K562 (cell line): ENCODE results near the gene HRC. TPM values are rescaled to one million over a fixed set of nuclear protein-coding genes. Genes with fewer than 3 reads are reported as not detected.

Source experiments
- ATAC-seq: fragments of 200-7000 bp; cut with Tn5 transposase; 3 replicates; pipeline ENCODE4 v1.9.1; 2020; ENCODE audit warnings: moderate library complexity
- BruUV-seq: library from RNA; stranded (reverse); fragments of 400-500 nt; replicated peaks from 2 replicates; lab custom pipeline; 2021; lab: Mats Ljungman, UMichigan
- CTCF ChIA-PET: fragments of 300-600 bp; formaldehyde crosslinking; extraction: SDS; loops from one replicate; lab custom pipeline; 2021; ENCODE audit warnings: low intra/inter-chr PET ratio; lab: Yijun Ruan, JAX
- POLR2A ChIA-PET: fragments of 300-600, 350-650 bp; sonication (Branson Sonifier 250); formaldehyde crosslinking; extraction: SDS; loops from one replicate; lab custom pipeline; 2021; ENCODE audit warnings: antibody characterized with exemption, inconsistent platforms; lab: Yijun Ruan, JAX
- DNase-seq, 4 experiments: peaks; one replicate each; pipeline versions ENCODE4 v3.0.0 to v3.0.0-alpha.2; 2011 to 2018; ENCODE audit warnings: low spot score in 3 of 4, mixed read lengths in 3 of 4; ENCODE audit errors: extremely low read depth in 1 of 4
- FAIRE-seq: peaks from 2 replicates; lab custom pipeline; 2011; peaks lifted over from hg19 to GRCh38; lab: Jason Lieb, UNC
- H2AFZ ChIP-seq: 2 replicates; pipeline ENCODE4 v1.6.0; 2011; ENCODE audit warnings: low read depth, low read length, control low read depth, inconsistent platforms
- H3K27ac ChIP-seq: fragments of 200-600 bp; 3 replicates; pipeline ENCODE4 v1.8.0; 2011; ENCODE audit warnings: low read depth, mild to moderate bottlenecking, control low read depth, inconsistent platforms, low read length, moderate library complexity, mixed read lengths; ENCODE audit errors: extremely low read depth
- H3K27me3 ChIP-seq, 2 experiments: fragments of 300-600 bp in 1 of 2; 2 replicates in 1 of 2; 3 replicates in 1 of 2; pipeline versions ENCODE4 v1.6.0 to v1.8.0; 2011; ENCODE audit warnings: inconsistent platforms in 2 of 2, low read length in 2 of 2, mild to moderate bottlenecking in 1 of 2, mixed read lengths in 1 of 2, moderate library complexity in 1 of 2; ENCODE audit not compliant: control insufficient read depth in 2 of 2, insufficient read depth in 2 of 2
- H3K36me3 ChIP-seq: fragments of 300-600 bp; 3 replicates; pipeline ENCODE4 v1.8.0; 2011; ENCODE audit warnings: mild to moderate bottlenecking, low read length, inconsistent platforms; ENCODE audit not compliant: control insufficient read depth, insufficient read depth
- H3K4me1 ChIP-seq, 2 experiments: fragments of 200-600 bp in 1 of 2; replicated peaks in 1 of 2; 2 replicates in 1 of 2; 3 replicates in 1 of 2; pipeline versions ENCODE4 v1.5.1 to v1.8.0; 2011; ENCODE audit warnings: inconsistent platforms in 2 of 2, low read length in 2 of 2, mild to moderate bottlenecking in 1 of 2, mixed read lengths in 1 of 2, moderate library complexity in 1 of 2; ENCODE audit not compliant: control insufficient read depth in 2 of 2, insufficient read depth in 2 of 2
- H3K4me2 ChIP-seq: 2 replicates; pipeline ENCODE4 v1.6.1; 2011; ENCODE audit warnings: low read length, control low read depth, inconsistent platforms, mixed read lengths; ENCODE audit not compliant: insufficient read depth
- H3K4me3 ChIP-seq: fragments of 200-600 bp; sonication (generic), shearing (Covaris generic); 2 replicates; pipeline ENCODE4 v1.5.1; 2016; ENCODE audit warnings: control low read depth, inconsistent platforms
- H3K79me2 ChIP-seq: fragments of 200-600 bp; 3 replicates; pipeline ENCODE4 v1.8.0; 2011; ENCODE audit warnings: low read length, inconsistent platforms; ENCODE audit not compliant: control insufficient read depth, insufficient read depth
- H3K9ac ChIP-seq, 2 experiments: 2 replicates each; pipeline versions ENCODE4 v1.6.0 to v1.6.1; 2011; ENCODE audit warnings: low read depth in 2 of 2, low read length in 2 of 2, control low read depth in 1 of 2, inconsistent platforms in 1 of 2, mild to moderate bottlenecking in 1 of 2, mixed read lengths in 1 of 2; ENCODE audit not compliant: insufficient read depth in 1 of 2
- H3K9me1 ChIP-seq: one replicate; pipeline ENCODE4 v1.6.0; 2011; ENCODE audit warnings: inconsistent platforms, mild to moderate bottlenecking, low read length, moderate library complexity; ENCODE audit not compliant: control insufficient read depth, insufficient read depth
- H3K9me3 ChIP-seq: replicated peaks from 2 replicates; pipeline ENCODE4 v1.5.1; 2011; ENCODE audit warnings: low read depth, low read length, inconsistent platforms; ENCODE audit not compliant: control insufficient read depth, insufficient read depth
- H4K20me1 ChIP-seq: replicated peaks from 2 replicates; pipeline ENCODE4 v1.6.1; 2011; ENCODE audit warnings: low read length, inconsistent platforms, mixed read lengths; ENCODE audit not compliant: control insufficient read depth, insufficient read depth
- ARID4B ChIP-seq: sonication (generic); formaldehyde crosslinking; IDR thresholded peaks from 2 replicates; pipeline ENCODE4 v1.8.0; 2022; ENCODE audit warnings: mild to moderate bottlenecking, missing genetic modification reagents
- POLR2G ChIP-seq: fragments of 200-400 bp; formaldehyde crosslinking; IDR thresholded peaks from 2 replicates; pipeline ENCODE4 v1.6.1; 2017; ENCODE audit warnings: low read depth, mild to moderate bottlenecking, antibody characterized with exemption, low read length, moderate library complexity
- RBFOX2 ChIP-seq: fragments of 200-400 bp; formaldehyde crosslinking; IDR thresholded peaks from 2 replicates; pipeline ENCODE4 v1.6.1; 2017; ENCODE audit warnings: low read depth, mild to moderate bottlenecking, low read length, moderate library complexity
- RBM39 ChIP-seq: fragments of 200-400 bp; formaldehyde crosslinking; optimal IDR thresholded peaks from 2 replicates; pipeline ENCODE3; 2018; ENCODE audit warnings: low read depth, low read length
- ZNF165 ChIP-seq: fragments of 250-450 bp; sonication (Bioruptor Pico); IDR thresholded peaks from 2 replicates; pipeline ENCODE4 v1.4.0; 2020; ENCODE audit warnings: borderline replicate concordance
- WGBS: fragments of 100-300 bp; shearing (Covaris generic); methylation state at CpG from one replicate; pipeline ENCODE4 v1.1.6; 2016; ENCODE audit warnings: low coverage, mixed read lengths; ENCODE audit not compliant: insufficient coverage; ENCODE audit errors: missing lambda C conversion rate; 5-methylcytosine and 5-hydroxymethylcytosine counted together
- in situ Hi-C: fragments of 300-500 bp; cut with MboI; formaldehyde crosslinking; loops from 4 replicates; pipeline ENCODE4 v1.15.0; 2018; ENCODE audit warnings: inconsistent platforms, mixed read lengths
- intact Hi-C: fragments of 100-400 bp; cut with micrococcal nuclease; formaldehyde crosslinking; loops from 2 replicates; pipeline ENCODE4 v1.14.2; 2022
- polyA plus RNA-seq, 8 experiments: library from polyadenylated mRNA; depleted of rRNA in 4 of 8; stranded (reverse) in 5 of 8; unstranded in 3 of 8; fragments of >200 nt; fragmentation: Nextera tagmentation in 2 of 8; fragmentation: Illumina TruSeq in 1 of 8; extraction: Ambion mirVana in 2 of 8; extraction: Trizol in 1 of 8; gene quantifications; 2 replicates each; pipeline versions ENCODE4 v1.2.1 to v1.2.3, GENCODE V29; 2011 to 2014; ENCODE audit warnings: inconsistent platforms in 1 of 8, missing spikeins in 1 of 8
- total RNA-seq, 7 experiments: library from RNA; depleted of rRNA in 6 of 7; stranded (reverse); fragments of >200 nt in 6 of 7; fragmentation: Illumina TruSeq in 2 of 7; extraction: Trizol in 2 of 7; gene quantifications; 2 replicates each; pipeline versions ENCODE4 v1.2.1 to v1.2.3, GENCODE V29; 2011 to 2021; ENCODE audit warnings: low replicate concordance in 1 of 7

Gene HRC
- total and polyA plus RNA-seq, 9 of the 15 experiments (the other 6 are each of a cell fraction or from before 2014, with no cell fraction given): 0.66 to 18.7 (median 13.1) TPM

DNA sequence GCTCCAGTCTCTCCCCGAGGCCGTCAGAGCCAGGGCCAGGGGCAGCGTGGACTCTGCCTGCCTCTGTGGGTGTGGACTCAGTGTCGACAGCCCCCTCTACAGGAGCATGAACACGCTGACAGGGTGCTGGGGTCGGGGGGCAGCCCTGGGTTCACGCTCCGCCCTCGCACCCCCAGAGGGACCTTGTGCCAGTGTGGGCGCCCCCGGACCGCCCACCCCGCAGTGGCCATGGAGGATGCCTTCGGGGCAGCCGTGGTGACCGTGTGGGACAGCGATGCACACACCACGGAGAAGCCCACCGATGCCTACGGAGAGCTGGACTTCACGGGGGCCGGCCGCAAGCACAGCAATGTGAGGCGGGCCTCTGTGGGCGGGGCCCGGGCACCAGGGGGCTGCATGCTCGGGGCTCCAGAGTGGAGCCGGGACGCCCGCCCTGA, 10.7 kb upstream of the HRC start:
- in situ Hi-C loops (no loop called here), intact Hi-C loops (no loop called here)
- no peaks in the 10 kb centered on the region for H4K20me1 ChIP-seq
- H3K79me2 ChIP-seq: no peaks in the 10 kb centered on the region
- CTCF ChIA-PET: no interaction called here
- 81% methylated on average over 12 of the region's 30 CpGs for WGBS
- TF ChIP-seq RBFOX2: peak; percentile 52
- TF ChIP-seq ZNF165 (CRISPR knock-in tag): no peak
- TF ChIP-seq ARID4B (CRISPR knock-in tag): no peak
- TF ChIP-seq RBM39: no peak
- TF ChIP-seq POLR2G: peak; percentile 41; the same call in 1 of the 2 replicates
- TF ChIP-seq, all 486 proteins: peak for 2
- Histone ChIP-seq H3K27ac (no peak overlapping the region), H2AFZ (no peak overlapping the region), H3K9me1 (no peaks in the 10 kb centered on the region), H3K4me1 (peaks cover 5 to 25% of the 10 kb centered on the region in 2 experiments; a peak in 4 of 5 replicates), H3K9me3 (no peaks in the 10 kb centered on the region), H3K9ac (peak overlapping the region in 1 of 2 experiments; percentile 20; a peak in 1 of 4 replicates), H3K36me3 (peaks cover 23% of the 10 kb centered on the region; the same call in 1 of the 3 replicates), H3K4me2 (no peak overlapping the region), H3K4me3 (no peak overlapping the region), H3K27me3 (no peaks in the 10 kb centered on the region)
- FAIRE-seq (no peak), ATAC-seq (peak; percentile 38), DNase-seq (peak in 1 of 4 experiments; percentile 18)
- no TSS peak for BruUV-seq
- POLR2A ChIA-PET: interaction anchor here (1.6 kb wide), 1 partner anchor 16 kb away, joined by 4 read pairs; no protein-coding TSS in a partner anchor
